RWPE2 (cell line): ENCODE data around the gene EIF3A.
A peak's percentile ranks its signal among the peaks of the same experiment; 100 is the strongest.

Experiments
- ATAC-seq: fragments of 200-7000 bp; cut with Tn5 transposase; 3 replicates; pipeline ENCODE4 v1.9.1; 2021; ENCODE audit warnings: low read depth
- DNase-seq: peaks from one replicate; pipeline ENCODE4 v3.0.0-alpha.2; 2020; ENCODE audit warnings: low spot score
- H3K27ac ChIP-seq: fragments of 450-650 bp; 2 replicates; pipeline ENCODE4 v1.5.1; 2017; ENCODE audit warnings: mild to moderate bottlenecking; ENCODE audit not compliant: poor library complexity, severe bottlenecking
- H3K27me3 ChIP-seq: fragments of 250-450 bp; sonication (Bioruptor Pico); 2 replicates; pipeline ENCODE4 v1.5.1; 2021; ENCODE audit warnings: mild to moderate bottlenecking, moderate library complexity; ENCODE audit not compliant: insufficient read depth, poor library complexity, severe bottlenecking
- H3K36me3 ChIP-seq: fragments of 250-450 bp; sonication (Bioruptor Pico); 2 replicates; pipeline ENCODE4 v1.5.1; 2020; ENCODE audit warnings: low read depth, mild to moderate bottlenecking, moderate library complexity
- H3K4me1 ChIP-seq: fragments of 250-450 bp; sonication (Bioruptor Pico); 2 replicates; pipeline ENCODE4 v1.5.1; 2021; ENCODE audit warnings: mild to moderate bottlenecking, moderate library complexity; ENCODE audit not compliant: insufficient read depth, poor library complexity, severe bottlenecking
- H3K4me3 ChIP-seq: fragments of 250-450 bp; sonication (Bioruptor Pico); 2 replicates; pipeline ENCODE4 v1.5.1; 2021; ENCODE audit warnings: mild to moderate bottlenecking, moderate library complexity; ENCODE audit not compliant: severe bottlenecking
- H3K9me3 ChIP-seq: fragments of 250-450 bp; sonication (Bioruptor Pico); 2 replicates; pipeline ENCODE4 v1.5.1; 2021; ENCODE audit warnings: mild to moderate bottlenecking, moderate library complexity; ENCODE audit not compliant: severe bottlenecking
- TF ChIP-seq, protein P1 (sequence below): fragments of 450-650 bp; IDR thresholded peaks from one replicate; pipeline ENCODE4 v1.5.1; 2017; ENCODE audit warnings: mild to moderate bottlenecking, moderate library complexity; ENCODE audit not compliant: poor library complexity, severe bottlenecking

EIF3A gene

DNA sequence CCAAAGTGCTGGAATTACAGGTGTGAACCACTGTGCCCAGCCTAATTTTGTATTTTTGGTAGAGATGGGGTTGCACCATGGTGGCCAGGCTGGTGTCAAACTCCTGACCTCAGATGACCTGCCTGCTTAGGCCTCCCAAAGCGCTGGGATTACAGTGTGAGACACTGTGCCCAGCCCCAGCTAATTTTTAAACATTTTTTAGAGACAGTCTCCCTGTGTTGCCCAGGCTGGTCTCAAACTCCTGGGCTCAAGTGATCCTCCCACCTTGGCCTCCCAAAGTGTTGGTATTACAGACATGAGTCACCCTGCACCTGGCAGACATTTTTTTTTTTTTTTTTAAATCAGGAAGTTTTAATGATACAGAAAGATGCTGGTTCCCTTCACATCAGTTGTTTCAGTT, 38.8 kb upstream of the EIF3A start:
- peaks cover 67% of the 10 kb centered on the region for H3K36me3 ChIP-seq
- ATAC-seq (no peak), DNase-seq (no peak)
- no peak overlapping the region for H3K4me3 ChIP-seq
- H3K4me1 ChIP-seq, result no peaks in the 10 kb centered on the region
- H3K27me3 ChIP-seq, result no peaks in the 10 kb centered on the region
- H3K27ac ChIP-seq, result no peak overlapping the region
- H3K9me3 ChIP-seq, result no peaks in the 10 kb centered on the region
- TF ChIP-seq, protein P1, sequence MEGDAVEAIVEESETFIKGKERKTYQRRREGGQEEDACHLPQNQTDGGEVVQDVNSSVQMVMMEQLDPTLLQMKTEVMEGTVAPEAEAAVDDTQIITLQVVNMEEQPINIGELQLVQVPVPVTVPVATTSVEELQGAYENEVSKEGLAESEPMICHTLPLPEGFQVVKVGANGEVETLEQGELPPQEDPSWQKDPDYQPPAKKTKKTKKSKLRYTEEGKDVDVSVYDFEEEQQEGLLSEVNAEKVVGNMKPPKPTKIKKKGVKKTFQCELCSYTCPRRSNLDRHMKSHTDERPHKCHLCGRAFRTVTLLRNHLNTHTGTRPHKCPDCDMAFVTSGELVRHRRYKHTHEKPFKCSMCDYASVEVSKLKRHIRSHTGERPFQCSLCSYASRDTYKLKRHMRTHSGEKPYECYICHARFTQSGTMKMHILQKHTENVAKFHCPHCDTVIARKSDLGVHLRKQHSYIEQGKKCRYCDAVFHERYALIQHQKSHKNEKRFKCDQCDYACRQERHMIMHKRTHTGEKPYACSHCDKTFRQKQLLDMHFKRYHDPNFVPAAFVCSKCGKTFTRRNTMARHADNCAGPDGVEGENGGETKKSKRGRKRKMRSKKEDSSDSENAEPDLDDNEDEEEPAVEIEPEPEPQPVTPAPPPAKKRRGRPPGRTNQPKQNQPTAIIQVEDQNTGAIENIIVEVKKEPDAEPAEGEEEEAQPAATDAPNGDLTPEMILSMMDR, result no peak

DNA sequence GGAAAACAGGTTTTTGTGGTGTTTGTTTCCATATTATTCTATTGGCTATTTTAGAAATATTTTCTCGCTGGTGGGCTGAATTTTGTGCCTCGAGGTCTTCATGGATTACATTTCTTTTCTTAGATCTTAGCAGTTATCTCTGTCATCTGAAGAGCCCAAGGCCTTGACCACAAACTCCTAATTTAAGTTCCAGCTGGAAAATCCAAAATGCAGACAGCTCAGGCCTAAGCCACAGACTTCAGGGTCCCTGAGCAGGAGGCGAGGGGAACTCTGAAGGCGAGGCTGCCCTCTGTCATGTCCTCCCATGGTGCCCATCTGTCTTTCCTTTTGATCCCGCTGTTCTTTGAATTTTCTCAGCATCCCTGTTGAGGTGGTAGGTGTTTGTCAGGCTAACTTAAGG, 37.6 kb upstream of the EIF3A start:
- H3K27me3 ChIP-seq, result no peaks in the 10 kb centered on the region
- ATAC-seq (no peak), DNase-seq (no peak)
- H3K4me3 ChIP-seq, result no peak overlapping the region
- no peak overlapping the region for H3K27ac ChIP-seq
- peaks cover 11% of the 10 kb centered on the region for H3K4me1 ChIP-seq
- TF ChIP-seq, protein P1, result no peak
- peaks cover 75% of the 10 kb centered on the region for H3K36me3 ChIP-seq
- H3K9me3 ChIP-seq, result no peaks in the 10 kb centered on the region

GRCh38 chr10:119116326-119116951, 35.8 kb upstream of the EIF3A start:
- no peak for ATAC-seq
- Histone ChIP-seq H3K4me1 (peaks cover 20% of the 10 kb centered on the region), H3K4me3 (no peak overlapping the region), H3K36me3 (peaks cover 75% of the 10 kb centered on the region), H3K27ac (no peak overlapping the region), H3K9me3 (no peaks in the 10 kb centered on the region), H3K27me3 (no peaks in the 10 kb centered on the region)
- DNase-seq, result no peak
- TF ChIP-seq, protein P1, result no peak

GRCh38 chr10:119115926-119116325, 35.3 kb upstream of the EIF3A start:
- Histone ChIP-seq H3K9me3 (no peaks in the 10 kb centered on the region), H3K27me3 (no peaks in the 10 kb centered on the region), H3K4me1 (peaks cover 21% of the 10 kb centered on the region), H3K4me3 (no peak overlapping the region), H3K27ac (no peak overlapping the region), H3K36me3 (peaks cover 73% of the 10 kb centered on the region)
- DNase-seq (no peak), ATAC-seq (no peak)
- TF ChIP-seq, protein P1, result no peak

DNA sequence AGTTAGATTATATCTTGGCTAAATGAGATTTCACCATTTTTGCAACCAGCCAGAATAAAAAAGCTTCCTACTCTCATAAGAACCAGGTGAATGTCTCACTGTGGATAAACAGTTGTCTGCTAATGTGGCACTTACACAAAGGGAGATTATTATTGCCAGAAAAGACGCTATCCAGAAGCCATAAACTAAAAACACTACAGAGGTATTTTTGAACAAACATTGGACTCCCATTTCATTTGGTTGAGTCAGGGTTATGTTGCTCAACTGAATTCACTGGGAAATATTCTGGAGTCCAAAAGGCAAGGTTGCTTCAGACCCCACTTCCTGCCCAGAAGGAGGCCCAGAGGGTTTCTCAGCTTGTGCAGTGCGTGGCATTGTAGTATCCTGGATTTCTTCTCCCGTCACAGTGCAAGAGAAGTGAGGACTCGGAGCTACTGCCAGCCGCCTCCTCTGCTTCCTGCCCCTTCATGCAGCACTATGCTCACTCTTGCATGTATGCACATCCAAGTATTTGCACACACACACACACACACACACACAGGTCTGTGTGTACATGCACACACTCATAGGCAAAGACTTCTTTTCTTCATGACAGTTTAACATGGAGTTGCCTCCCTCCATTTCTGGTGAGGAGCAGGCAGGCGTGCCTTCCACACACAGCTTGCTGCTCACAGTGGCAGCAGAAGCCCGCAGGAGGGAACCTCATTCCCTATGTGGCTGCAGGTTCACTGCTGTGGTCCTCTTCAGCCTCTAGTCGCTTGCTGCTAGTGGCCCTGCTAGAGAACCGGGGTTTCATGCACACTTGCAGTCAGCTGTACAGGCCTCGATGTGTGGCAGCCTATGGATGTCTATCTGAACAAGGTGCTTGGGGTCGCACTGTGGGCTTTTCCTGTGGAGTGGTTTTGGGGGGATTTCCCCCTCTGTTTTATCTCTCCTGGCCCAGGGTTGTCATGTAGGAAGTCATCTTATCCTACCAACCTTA, 33.4 kb upstream of the EIF3A start:
- Histone ChIP-seq H3K36me3 (peaks cover 71% of the 10 kb centered on the region), H3K4me3 (no peak overlapping the region), H3K27me3 (no peaks in the 10 kb centered on the region), H3K4me1 (peaks cover 21% of the 10 kb centered on the region), H3K9me3 (no peaks in the 10 kb centered on the region), H3K27ac (peak overlapping the region; percentile 80)
- DNase-seq, result peak; percentile 65
- peak; percentile 98 for ATAC-seq
- TF ChIP-seq, protein P1, result no peak
